ENCODE data around the gene GOLGA6B. TPM values are rescaled to one million over a fixed set of nuclear protein-coding genes. Genes with fewer than 3 reads are reported as not detected.
"Not testable (repeated sequence)": the region's sequence is repeated elsewhere in the genome, so short reads cannot be mapped to it uniquely, and the experiment has no call there.

The GOLGA6B gene
- total and polyA plus RNA-seq, 2 of the 13 experiments (the other 11 are each of a cell fraction or from before 2014, with no cell fraction given): 0.04 TPM; not detected in 1

DNA sequence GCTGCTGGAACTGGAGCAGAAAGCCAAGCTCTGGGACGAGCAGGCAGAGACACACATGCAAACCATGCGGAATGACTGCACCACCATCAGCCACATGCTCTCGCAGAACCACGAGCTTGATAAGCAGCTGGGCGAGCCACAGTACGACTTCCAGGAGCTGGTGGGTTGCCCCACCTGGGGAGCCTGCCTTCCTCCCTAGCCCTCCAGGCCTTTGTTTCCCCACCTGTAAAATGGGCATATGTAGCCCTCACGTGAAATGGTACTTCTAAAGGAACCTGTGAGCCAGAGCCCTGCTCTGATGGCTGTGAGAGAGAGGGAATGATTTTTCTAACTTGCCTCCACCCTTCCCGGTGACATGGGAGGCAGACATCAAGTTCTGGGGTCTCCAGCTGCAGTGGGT lies 44.6 kb upstream of the GOLGA6B start:
- peak; percentile 20; the same call in 1 of the 3 replicates for ATAC-seq
- Histone ChIP-seq H3K4me2 (ENCODE audit: low read depth, low read length) (no peak overlapping the region), H4K20me1 (ENCODE audit: insufficient read depth, low read length) (no peaks in the 10 kb centered on the region), H3K4me3 (replicated peaks in 1 of 3; ENCODE audit: insufficient read depth in 1 of 3, low read depth in 2 of 3, low read length in 3 of 3) (no peak overlapping the region), H3K9me3 (ENCODE audit: low read length) (no peaks in the 10 kb centered on the region), H3K9ac (ENCODE audit: insufficient read depth, low read depth, low read length) (no peak overlapping the region), H3K79me2 (ENCODE audit: insufficient read depth, low read length) (no peaks in the 10 kb centered on the region), H3K27ac (ENCODE audit: extremely low read length, insufficient read depth, low read length) (no peak overlapping the region), H2AFZ (ENCODE audit: low read length) (no peak overlapping the region), H3K4me1 (ENCODE audit: insufficient read depth, low read length) (peaks cover 22% of the 10 kb centered on the region), H3K27me3 (ENCODE audit: control insufficient read depth in 1 of 2, insufficient read depth in 2 of 2, low read length in 2 of 2) (no peaks in the 10 kb centered on the region; a peak in 1 of 5 replicates), H3K36me3 (replicated peaks in 1 of 2; ENCODE audit: control insufficient read depth in 1 of 2, insufficient read depth in 2 of 2, low read length in 2 of 2) (no peaks in the 10 kb centered on the region)
- intact Hi-C loops (cut with micrococcal nuclease; ENCODE audit: unreplicated experiment) (no loop called here), in situ Hi-C loops (cut with HindIII; ENCODE audit: extremely low pct_ligation_motif_present, low pct_unique_long_range_greater_than_20kb) (loop anchor here (10.0 kb wide), 1 partner anchor 75 kb away; the partner anchor contains the start of genes BBS4 and HIGD2B)
- no peak for TF ChIP-seq KDM2A (CRISPR knock-in tag; IDR thresholded peaks at IDR 0.05; ENCODE audit: borderline replicate concordance, low read depth)
- peak; percentile 75 for TF ChIP-seq ZMYM3 (CRISPR knock-in tag; IDR thresholded peaks at IDR 0.05)
- no peak for TF ChIP-seq DNMT1 (CRISPR knock-in tag; IDR thresholded peaks at IDR 0.05)
- peak; percentile 80 for TF ChIP-seq ZNF629 (CRISPR knock-in tag; conservative IDR thresholded peaks at IDR 0.05)
- CTCF ChIA-PET (ENCODE audit: low intra/inter-chr PET ratio, low total read pairs): no interaction called here
- BruUV-seq (replicated peaks): no TSS peak
- no peak for DNase-seq (ENCODE audit: low spot score)
- WGBS (ENCODE audit: low lambda C conversion rate): 36% methylated on average over 4 of the region's 8 CpGs
- POLR2A ChIA-PET: no interaction called here
- no peak for FAIRE-seq

GRCh38 chr15:72612324-72612723 lies 42.2 kb upstream of the GOLGA6B start:
- H3K27me3 ChIP-seq (ENCODE audit: control insufficient read depth in 1 of 2, insufficient read depth in 2 of 2, low read length in 2 of 2); H3K9ac ChIP-seq (ENCODE audit: insufficient read depth, low read depth, low read length); in situ Hi-C loops (cut with HindIII; ENCODE audit: extremely low pct_ligation_motif_present, low pct_unique_long_range_greater_than_20kb); H3K4me3 ChIP-seq (replicated peaks in 1 of 3; ENCODE audit: insufficient read depth in 1 of 3, low read depth in 2 of 3, low read length in 3 of 3); H2AFZ ChIP-seq (ENCODE audit: low read length); POLR2A ChIA-PET; H3K4me2 ChIP-seq (ENCODE audit: low read depth, low read length); H3K27ac ChIP-seq (ENCODE audit: extremely low read length, insufficient read depth, low read length); BruUV-seq (replicated peaks); H4K20me1 ChIP-seq (ENCODE audit: insufficient read depth, low read length); CTCF ChIA-PET (ENCODE audit: low intra/inter-chr PET ratio, low total read pairs); H3K79me2 ChIP-seq (ENCODE audit: insufficient read depth, low read length); H3K9me3 ChIP-seq (ENCODE audit: low read length); FAIRE-seq; H3K36me3 ChIP-seq (replicated peaks in 1 of 2; ENCODE audit: control insufficient read depth in 1 of 2, insufficient read depth in 2 of 2, low read length in 2 of 2); ATAC-seq; intact Hi-C loops (cut with micrococcal nuclease; ENCODE audit: unreplicated experiment); DNase-seq (ENCODE audit: low spot score): not testable (repeated sequence)
- peaks cover 39% of the 10 kb centered on the region for H3K4me1 ChIP-seq (ENCODE audit: insufficient read depth, low read length)
- 54% methylated on average over 2 of the region's 3 CpGs for WGBS (ENCODE audit: low lambda C conversion rate)

Data from HepG2 (cell line).